SK-MEL-5 (cell line): ENCODE measurements around the gene CDC14A. TPM values are rescaled to one million over a fixed set of nuclear protein-coding genes. Genes with fewer than 3 reads are reported as not detected.

Experiments
- DNase-seq: peaks from one replicate; pipeline ENCODE4 v3.0.0-alpha.2; 2016; ENCODE audit warnings: low read depth, low spot score
- in situ Hi-C: cut with HindIII; loops from 2 replicates; pipeline ENCODE4 v1.10.0; 2016; ENCODE audit warnings: low sequenced_read_pairs, high pct_unique_total_duplicates, low pct_unique_long_range_greater_than_20kb
- total RNA-seq: library from RNA; depleted of rRNA; stranded (reverse); fragments of >200 nt; shearing (Covaris generic); gene quantifications from 2 replicates; pipeline ENCODE4 v1.2.3, GENCODE V29; 2014

CDC14A gene
- total RNA-seq, 1 experiment from 2014 or later = 5.8 TPM

DNA sequence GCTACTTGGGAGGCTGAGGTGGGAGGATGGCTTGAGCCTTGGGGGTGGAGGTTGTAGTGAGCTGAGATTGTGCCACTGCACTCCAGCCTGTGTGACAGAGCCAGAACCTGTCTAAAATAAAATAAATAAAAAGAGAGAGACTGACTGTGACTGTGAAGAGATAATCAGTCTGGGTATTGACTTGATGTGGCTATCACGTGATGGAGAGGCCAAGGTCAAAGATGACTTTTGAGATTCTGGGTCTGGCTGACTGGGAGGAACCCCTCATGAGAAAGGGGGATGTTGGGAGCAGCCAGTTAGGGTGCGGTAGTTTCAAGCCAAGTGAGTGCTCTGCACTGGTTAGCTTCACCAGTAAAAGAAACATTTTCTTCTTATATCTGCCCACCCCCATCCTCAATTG lies 66.8 kb downstream of the CDC14A start:
- in situ Hi-C loops = no loop called here
- no peak for DNase-seq

DNA sequence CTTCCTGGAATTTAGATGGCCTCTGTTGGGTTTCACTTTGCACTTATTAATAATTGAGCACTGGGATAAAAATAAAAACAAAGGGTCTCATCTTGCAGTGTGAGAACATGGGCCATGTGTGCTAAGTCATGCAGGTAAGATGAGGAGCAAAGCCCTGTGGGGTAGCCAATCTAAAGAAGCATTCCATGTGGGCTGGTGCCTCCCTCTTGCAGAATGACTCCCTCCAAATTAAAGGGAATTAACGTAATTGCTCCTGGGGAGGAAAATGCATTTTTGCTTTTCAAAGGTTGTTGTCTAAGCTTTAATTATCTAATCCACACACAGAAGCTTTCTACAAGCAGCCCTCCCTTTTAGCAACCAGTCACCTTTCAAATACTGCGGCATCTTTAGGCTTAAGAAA lies 69.8 kb downstream of the CDC14A start:
- in situ Hi-C loops = no loop called here
- no peak for DNase-seq

GRCh38 chr1:100423832-100424337 lies 71.6 kb downstream of the CDC14A start:
- no peak for DNase-seq

DNA sequence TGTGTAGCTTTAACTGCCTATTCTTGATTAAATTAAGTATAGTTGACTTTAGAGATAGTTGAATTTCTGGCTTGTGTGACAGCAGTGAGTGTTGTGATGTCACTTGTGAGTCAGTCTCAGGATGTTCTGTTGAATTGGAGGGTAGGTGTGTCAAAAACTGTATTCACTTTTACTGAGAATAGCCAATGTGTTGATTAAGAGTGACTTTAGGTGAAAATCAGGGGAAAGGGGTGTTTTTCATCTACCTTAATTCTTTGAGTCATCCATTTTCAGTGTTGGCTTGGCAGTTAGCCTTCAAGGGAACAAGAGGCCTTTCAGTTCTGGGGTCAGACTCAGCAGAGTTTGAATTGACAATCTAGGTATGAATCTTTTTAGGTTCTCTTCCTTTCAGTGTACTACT lies 75.9 kb downstream of the CDC14A start:
- DNase-seq = no peak
- in situ Hi-C loops = no loop called here

More at GRCh38 chr1:100423832-100424337, 71.6 kb downstream of the CDC14A start:
- in situ Hi-C loops = no loop called here

- DNase-seq = no peak
- in situ Hi-C loops = no loop called here
Observed at GRCh38 chr1:100430325-100430756, 78.0 kb downstream of the CDC14A start.

DNA sequence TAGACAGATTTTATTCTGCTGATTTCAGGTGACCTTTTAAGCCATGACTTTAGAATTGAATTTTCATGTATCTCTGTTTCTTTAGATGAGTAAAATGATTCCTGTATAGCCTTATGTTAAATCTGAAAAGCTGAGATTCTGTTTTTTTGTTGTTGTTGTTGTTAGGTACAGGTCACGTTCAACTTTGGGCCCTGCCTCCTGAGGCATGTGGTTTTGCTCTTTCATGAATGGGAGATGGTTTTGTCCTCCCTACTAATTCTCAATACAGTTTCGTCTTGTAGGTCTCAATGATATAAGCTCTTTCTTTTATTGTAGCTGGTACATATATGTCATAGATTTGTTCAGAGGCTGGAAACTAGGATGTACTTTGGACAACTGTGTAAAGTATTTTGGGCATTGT lies 79.6 kb downstream of the CDC14A start:
- no peak for DNase-seq
- in situ Hi-C loops = no loop called here

DNA sequence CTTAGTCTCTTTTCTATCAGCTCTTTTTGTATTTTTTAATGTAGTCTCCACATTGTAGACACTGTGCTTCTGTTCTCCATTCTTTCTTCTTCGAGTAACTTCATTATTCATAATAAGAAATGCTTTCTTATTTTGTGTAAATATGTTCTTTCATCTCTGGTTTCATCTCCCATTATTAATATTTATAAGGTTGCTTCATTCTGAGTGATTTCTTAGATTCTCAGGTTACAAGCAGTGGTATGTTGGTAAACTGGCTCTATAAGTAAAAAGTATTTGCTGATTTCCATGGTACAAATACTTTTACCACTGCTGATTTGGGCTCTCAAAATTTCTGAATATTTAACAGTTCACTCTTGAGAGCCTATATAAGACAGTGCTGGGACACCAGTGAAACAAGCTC lies 81.3 kb downstream of the CDC14A start:
- no peak for DNase-seq
- in situ Hi-C loops = no loop called here

DNA sequence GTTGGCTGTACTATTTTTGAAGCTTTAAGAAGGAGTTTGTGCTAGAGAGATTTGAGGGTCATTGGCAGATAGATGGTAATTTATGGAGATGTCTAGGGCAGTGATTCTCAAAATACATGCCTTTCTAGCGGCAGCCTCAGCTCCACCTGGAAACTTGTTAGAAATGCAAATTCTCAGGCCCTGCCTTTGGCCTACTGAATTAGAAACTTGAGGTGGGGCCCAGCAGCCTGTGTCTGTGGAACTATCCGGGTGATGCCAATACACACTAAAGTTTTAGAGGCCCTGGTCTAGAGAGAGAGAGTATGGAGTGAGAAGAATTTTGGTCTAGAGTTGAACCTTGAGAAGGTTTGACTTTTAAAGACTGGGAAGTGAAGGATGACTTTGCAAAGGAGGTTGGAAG lies 82.5 kb downstream of the CDC14A start:
- no peak for DNase-seq
- in situ Hi-C loops = no loop called here

DNA sequence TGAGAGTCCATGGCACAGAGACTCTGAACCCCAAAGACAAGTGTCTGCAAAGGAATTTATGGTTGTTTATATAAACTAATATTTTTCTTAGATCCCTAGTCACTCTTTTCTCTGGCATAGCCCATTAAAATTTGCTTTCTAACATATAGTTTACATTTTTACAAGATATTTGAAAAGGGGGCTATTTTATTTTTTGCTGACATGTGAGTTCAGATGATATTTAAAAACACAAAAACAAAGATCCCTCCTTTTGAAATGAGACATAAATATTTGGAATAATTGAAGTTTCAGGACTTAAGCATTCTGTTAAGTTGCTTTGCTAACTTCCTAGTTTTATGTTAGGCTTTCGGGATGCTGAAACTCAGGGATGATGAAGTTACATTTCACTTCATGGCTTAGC lies 86.1 kb downstream of the CDC14A start:
- in situ Hi-C loops = no loop called here
- DNase-seq = no peak

- no peak for DNase-seq
- in situ Hi-C loops = no loop called here
Observed at GRCh38 chr1:100438789-100439188, 86.5 kb downstream of the CDC14A start.

DNA sequence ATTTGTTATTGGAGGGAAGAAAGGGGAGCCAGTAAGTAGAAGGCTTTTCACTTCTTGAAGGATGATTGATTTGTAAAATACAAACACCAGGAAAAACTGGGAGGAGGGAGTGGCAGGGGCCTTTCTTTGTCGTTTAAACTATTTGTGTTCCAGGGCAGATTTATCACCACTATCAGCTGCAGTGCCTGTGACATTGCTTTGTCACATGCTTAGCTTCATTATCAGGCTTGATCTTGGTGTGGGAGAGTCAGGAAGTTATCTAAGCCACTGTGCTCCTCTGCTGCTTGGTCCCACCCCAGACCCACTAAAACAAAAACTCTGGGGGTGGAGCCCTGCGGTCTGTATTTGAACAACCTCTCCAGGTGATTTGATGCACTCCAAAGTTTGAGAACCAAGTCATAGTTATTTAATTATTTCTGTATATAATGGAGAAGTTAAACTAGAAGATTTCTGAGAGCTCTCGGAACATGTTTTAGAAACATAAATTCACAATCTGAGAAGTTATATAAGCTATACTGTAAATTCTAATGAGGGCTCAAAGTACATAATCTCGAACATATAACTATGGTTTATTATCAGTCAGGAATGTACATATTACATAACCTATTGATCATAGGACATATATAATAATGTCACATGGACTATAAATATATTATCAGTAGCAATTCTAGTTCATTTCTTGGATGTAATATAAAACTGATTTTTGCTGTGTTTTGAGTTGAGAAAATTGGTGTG lies 87.9 kb downstream of the CDC14A start:
- DNase-seq = no peak
- in situ Hi-C loops = no loop called here

- DNase-seq = no peak
- in situ Hi-C loops = no loop called here
Observed at GRCh38 chr1:100441146-100441545, 88.8 kb downstream of the CDC14A start.

GRCh38 chr1:100441651-100442050 lies 89.3 kb downstream of the CDC14A start:
- no peak for DNase-seq
- in situ Hi-C loops = no loop called here

DNA sequence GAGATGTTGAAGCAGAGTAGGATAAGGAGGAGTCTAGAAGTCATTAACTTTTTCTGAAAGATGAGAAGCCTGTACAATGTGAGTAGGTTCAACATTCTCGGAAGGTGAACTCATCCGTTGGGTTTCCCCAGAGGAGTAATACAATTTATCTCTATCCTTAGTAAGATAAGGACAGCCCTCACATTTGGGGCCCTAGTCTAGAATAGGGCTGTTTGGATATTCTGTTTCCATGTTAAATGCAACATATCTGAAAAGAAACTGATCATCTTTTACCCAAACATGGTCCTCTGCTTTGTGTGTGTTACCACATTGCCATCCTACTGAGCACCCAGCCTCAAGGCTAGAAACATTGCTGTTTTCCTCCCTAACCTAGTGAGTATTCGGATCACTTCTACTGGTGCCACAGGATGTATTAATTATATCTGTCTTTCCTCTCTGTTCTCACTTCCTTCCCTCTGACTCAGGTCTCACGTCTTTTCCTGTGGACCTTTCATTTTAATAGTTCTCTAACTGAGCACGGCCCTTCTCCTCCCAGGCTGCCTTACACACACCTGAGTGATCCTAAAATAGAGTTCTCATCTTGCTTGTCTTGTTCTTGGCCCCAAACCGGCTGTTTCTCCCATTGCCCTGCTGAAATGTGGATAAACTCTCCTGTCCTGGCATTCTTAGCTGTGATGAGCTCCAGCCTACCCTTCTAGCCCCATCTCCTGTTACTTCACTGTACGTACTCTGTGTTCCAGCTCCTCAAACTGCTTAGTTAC lies 91.7 kb downstream of the CDC14A start:
- no peak for DNase-seq
- in situ Hi-C loops = no loop called here

DNA sequence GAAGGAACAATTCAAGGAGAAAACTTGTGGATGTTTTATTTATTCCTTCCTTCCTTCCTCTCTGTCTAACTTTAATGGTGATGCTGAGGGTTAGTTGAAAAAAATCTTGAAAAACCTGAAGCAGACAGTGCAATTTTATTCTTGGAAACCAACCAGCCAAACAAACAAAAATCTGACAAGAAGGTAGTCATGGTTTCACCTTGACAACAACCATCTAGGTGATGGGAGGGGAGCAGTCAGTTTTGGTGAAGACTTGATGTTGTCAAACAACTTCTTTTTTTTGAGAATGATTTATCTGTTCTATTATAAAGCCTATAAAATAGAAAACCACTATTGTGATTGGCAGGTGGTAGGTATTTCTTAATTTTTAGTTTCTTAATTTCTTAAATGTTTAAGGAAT lies 93.3 kb downstream of the CDC14A start:
- no peak for DNase-seq
- in situ Hi-C loops = no loop called here

- in situ Hi-C loops = no loop called here
- DNase-seq = no peak
Observed at GRCh38 chr1:100448366-100448765, 96.1 kb downstream of the CDC14A start.

DNA sequence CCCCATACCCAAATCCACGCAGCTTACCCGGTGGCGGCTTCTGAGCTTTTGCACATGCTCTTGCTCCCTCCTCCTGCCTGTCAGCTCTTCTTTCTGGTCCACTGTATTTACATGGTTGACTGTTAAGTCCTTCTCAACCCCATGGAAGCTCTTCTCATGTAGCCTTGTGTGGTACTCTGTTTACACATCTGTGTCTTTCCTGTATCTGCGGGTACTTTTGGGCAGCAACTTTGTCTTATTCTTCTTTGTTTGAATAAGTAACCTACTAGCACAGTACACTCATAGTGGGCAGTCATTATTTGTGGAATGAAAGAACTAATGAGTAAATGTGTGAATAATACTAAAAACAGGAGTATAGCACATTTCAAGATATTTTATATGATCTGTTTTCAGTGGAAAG lies 97.2 kb downstream of the CDC14A start:
- in situ Hi-C loops = no loop called here

DNA sequence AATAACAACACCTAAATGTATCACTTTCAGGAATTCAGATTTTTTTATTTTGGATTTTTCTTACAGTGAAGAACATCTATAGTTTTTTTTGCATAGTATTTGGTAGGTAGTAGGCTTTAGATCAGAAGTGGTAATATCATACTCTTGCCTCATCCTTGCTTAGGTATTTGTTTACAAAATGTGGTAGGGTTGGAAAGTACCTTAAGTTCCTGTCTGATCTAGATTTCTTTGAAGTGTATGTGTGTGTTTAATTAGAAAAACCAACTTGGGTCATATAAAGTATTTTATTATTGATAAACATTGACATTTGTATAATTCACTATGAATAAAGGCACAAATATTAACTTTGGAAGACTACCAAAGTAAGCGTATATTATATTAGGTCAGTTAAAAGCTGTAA lies 100.3 kb downstream of the CDC14A start:
- no peak for DNase-seq
- in situ Hi-C loops = loop anchor here (25.0 kb wide), 1 partner anchor 410 kb away; no protein-coding TSS in a partner anchor

More for the DNA sequence above, 97.2 kb downstream of the CDC14A start:
- no peak for DNase-seq
